Stimulated activated CD8-positive, alpha-beta memory T cell treated with anti-CD3 and anti-CD28 coated beads, Interleukin-2, amount 100 ng/mL, for 48 hours (primary cell): ENCODE data around the gene TEX19.

Source experiments
- DNase-seq, 2 donors: peaks; one replicate each; pipeline ENCODE4 v3.0.0-alpha.2; 2020; ENCODE audit warnings: low read depth in 2 of 2

Gene TEX19

DNA sequence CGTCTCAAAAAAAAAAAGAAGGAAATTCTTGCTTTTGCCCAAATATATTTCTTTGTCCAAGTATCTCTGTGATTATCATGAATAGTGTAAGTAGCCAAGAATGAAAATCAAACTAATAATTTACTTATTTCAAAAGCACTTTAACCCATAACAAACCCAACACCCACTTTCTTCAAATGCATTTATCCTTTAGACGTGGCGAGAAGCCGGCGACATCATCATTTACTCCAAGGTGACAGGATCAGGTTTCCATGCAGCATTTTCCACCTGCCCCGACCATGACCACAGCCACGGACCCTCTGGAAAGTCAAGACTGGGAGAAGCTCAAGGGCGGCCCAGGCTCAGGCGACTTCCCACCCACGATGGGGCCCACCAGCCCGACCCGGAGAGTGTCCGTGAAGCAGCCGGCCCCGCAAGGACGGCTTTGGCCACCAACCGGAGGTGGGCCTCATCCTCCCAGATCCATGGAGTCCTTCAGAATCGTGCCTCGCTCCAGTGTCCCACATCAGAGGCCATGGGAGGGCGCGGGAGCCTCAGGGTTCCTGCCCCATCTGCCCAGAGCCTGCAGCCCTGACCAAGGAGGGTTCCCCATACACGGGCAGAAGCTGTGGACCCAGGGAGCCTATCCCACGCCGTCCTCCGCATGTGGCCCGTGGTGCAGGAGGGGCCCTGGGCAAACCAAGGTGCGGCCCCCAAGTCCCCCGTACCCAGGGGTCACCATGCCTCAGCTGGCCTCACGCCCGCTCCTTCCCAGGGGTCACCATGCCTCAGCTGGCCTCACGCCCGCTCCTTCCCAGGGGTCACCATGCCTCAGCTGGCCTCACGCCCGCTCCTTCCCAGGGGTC is 31.2 kb downstream of the TEX19 start:
- no peak for DNase-seq

DNA sequence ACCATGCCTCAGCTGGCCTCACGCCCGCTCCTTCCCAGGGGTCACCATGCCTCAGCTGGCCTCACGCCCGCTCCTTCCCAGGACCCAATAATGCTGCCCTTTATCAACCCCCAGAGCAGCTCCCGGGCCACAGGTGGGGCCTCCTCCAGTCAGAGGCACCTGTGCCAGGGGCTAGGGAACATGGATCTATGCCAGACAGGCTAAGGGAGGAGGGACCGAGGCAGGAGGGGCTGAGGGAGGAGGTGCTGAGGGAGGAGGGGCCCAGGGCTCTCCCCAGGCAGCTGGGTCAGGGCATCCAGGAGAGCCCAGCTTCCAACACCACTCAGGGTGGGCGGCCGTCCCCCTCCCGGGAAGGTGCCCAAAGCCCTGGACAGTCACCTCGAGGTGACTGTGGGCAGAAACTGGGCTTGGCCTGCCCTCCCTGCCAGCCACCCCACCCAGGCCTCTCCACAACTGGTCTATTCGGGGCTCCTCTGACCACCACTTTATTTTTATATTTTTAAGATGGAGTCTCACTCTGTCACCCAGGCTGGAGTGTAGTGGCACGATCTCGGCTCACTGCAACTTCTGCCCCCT is 31.9 kb downstream of the TEX19 start:
- no peak for DNase-seq

- DNase-seq: no peak
Observed at GRCh38 chr17:82391496-82392066, 32.5 kb downstream of the TEX19 start.

DNA sequence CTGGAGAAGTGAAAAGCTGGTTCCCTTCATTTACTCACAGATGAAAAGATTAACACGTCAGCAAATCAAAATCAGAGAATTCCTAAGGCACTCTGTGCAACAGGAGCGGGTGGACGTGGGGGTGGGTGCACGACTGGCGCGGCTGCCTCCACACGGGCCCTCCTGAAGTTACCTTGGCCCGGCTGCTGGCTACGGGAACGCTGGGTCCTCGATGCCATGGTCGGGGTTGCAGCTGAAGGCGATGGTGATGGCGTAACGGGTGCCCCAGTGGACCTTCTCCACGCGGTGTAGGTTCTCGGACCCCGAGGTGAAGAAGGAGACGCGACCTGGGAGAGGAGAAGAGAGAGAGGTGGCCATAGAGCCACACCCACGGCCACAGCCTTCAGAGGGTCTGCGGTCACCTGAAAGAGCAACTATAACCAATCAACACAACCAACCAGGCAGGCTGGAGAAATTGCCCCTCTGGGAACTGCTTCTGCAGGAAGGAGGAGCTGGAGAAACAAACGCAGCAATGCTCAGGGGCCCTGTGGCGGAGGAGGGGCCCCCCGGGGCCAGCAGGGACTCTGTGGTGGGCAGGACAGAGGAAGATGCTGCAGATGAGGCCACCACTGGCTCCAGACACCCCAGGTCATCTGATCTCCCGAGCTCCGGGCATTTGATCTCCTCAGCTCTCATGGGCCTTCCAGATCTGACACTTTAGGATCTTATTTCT is 33.3 kb downstream of the TEX19 start:
- DNase-seq: no peak

DNA sequence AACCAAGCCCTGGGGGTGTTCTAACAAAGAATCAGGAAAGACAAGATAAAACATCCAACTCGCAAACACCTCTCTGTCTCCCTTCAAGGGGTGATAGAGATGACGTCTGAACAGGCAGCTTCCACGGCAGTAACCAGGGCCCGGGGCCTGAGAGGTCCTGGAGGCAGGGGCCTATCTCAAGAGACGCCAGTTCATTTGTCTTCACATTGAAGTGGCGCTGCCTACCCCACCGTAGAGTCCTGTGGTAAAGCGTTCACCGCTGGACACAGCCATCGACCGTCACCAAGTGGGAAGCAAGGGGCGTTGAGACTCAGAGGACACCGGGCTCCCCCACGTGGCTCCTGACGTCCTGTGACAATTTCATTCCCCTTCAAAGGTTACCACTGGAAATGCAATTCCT is 33.9 kb downstream of the TEX19 start:
- DNase-seq: no peak

DNA sequence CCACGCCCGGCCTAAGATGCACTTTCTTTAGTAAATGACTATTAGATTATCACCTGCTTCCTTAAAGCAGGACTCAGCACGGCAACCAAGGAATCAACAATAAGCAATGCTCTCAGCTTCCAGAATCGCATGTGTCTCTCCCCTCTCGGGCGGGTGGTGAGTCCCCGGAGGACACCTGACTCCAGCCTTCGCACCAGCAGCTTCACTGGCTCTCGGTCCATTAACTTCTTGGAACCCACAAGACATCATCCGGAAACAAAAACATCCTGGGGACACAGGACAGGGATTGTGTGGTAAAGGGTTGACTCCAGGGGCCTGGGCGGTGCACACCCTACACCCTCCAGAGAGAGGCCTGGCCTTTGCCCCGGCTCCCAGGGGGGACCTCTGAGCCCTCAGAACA is 35.2 kb downstream of the TEX19 start:
- DNase-seq: no peak

DNA sequence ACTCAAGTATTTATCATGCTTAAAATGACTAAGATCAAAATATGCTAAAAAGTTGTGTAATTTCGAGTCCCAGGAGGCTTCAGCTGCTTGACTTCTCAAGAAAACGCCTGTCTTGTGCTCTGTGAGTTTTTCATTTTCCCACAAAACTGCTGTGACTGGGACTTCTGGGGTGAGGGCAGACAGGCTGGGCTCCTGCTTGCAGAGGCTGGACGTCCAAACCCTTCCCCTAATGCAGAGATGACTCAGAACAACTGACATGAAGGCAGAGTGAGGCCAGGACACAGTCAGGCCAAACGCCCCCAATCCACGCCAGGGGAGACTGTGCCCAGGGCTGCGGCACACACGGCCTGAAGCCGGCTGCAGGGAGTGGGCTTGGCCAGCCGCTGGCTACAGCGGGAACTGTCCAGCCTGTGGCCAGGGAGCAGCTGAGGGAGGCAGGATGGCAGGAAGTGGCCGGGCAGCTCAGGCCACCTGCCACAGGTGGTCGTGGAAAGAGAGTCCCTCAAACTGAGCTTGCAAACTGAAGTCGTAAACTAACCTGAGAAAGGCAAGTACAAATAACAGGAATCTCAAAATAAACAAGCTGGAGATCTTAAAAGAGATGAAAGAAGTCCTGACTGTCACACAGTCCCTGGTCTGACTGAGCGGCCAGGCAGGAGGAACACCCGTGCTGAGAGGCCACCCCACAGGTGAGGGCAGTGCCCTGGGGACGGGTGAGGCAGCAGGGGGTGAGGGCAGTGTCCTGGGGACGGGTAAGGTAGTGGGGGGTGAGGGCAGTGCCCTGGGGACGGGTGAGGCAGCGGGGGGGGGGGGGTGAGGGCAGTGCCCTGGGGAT is 37.8 kb downstream of the TEX19 start:
- DNase-seq: no peak

GRCh38 chr17:82397449-82398335 is 38.6 kb downstream of the TEX19 start:
- DNase-seq: no peak

- DNase-seq: no peak
Observed at GRCh38 chr17:82399041-82399441, 40.0 kb downstream of the TEX19 start.

- DNase-seq: no peak
Observed at GRCh38 chr17:82399601-82400101, 40.6 kb downstream of the TEX19 start.

DNA sequence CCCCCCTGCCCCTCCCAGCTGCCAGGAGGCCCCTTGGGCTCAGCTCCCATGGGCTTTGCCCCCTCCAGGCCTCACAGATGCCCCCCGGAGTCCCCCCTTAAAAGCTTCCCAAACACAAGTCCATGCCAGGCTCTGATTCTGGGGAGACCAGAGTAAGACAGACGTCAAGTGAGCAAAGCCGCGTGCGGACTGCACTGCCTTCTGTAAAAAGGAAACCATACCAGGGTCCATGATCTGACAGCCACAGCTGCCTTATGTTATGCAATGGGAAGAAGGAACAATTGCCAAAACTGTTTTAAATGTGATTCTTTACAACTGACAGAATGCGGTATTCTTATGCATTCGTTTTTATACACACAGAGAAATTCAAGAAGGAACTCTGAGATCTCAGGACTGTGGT is 41.2 kb downstream of the TEX19 start:
- no peak for DNase-seq

- peak; percentile 36 for DNase-seq
Observed at GRCh38 chr17:82400830-82401229, 41.8 kb downstream of the TEX19 start.

GRCh38 chr17:82402865-82403264 is 43.8 kb downstream of the TEX19 start:
- no peak for DNase-seq

GRCh38 chr17:82403662-82404660 is 44.9 kb downstream of the TEX19 start:
- no peak for DNase-seq

GRCh38 chr17:82405051-82405450 is 46.0 kb downstream of the TEX19 start:
- DNase-seq: no peak

GRCh38 chr17:82406131-82406671 is 47.2 kb downstream of the TEX19 start:
- DNase-seq: no peak

DNA sequence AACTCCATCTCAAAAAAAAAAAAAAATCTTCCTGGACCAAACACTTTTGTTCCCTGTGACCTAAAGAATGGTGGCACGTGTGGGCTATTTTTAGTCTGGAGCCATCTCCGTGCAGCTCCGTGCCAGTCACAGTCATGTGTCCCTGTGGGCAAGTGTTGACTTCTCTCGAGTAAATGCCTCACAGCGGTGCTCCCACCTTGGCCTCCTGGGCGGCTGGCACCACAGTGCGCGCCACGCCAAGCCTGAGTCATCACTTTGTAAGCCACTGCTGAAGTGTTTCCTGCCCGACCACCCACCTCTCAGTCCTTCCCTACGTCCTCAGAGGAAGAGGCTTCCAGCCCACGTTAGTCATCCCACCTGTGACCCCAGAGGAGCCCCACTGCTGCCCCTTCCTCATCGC is 48.2 kb downstream of the TEX19 start:
- DNase-seq: no peak

GRCh38 chr17:82408288-82408937 is 49.4 kb downstream of the TEX19 start:
- no peak for DNase-seq
